CD4-positive, alpha-beta memory T cell (primary cell): ENCODE measurements around the gene FUZ. TPM values are rescaled to one million over a fixed set of nuclear protein-coding genes. Genes with fewer than 3 reads are reported as not detected.
A peak's percentile ranks its signal among the peaks of the same experiment; 100 is the strongest.

Experiments used
- CTCF ChIA-PET: fragments of 350-600 bp; sonication (Branson Sonifier 250); formaldehyde crosslinking; loops from one replicate; lab custom pipeline; 2021; ENCODE audit warnings: inconsistent platforms; ENCODE audit not compliant: partially characterized antibody; lab: Charles Lee
- POLR2A ChIA-PET: fragments of 350-600 bp; sonication (Branson Sonifier 250); formaldehyde crosslinking; loops from one replicate; lab custom pipeline; 2021; ENCODE audit not compliant: partially characterized antibody; lab: Charles Lee
- DNase-seq, 5 donors: peaks; one replicate each; pipeline versions ENCODE4 v3.0.0 to v3.0.0-alpha.2; 2020 to 2022; ENCODE audit warnings: mixed read lengths in 1 of 5
- H3K27ac ChIP-seq: one replicate; pipeline ENCODE4 v1.7.0; 2013; ENCODE audit warnings: low read depth, low read length
- H3K27me3 ChIP-seq: 2 replicates; pipeline ENCODE4 v1.7.0; 2013; ENCODE audit warnings: mild to moderate bottlenecking, low read length, moderate library complexity; ENCODE audit not compliant: insufficient read depth
- H3K36me3 ChIP-seq: 2 replicates; pipeline ENCODE4 v1.7.0; 2013; ENCODE audit warnings: mild to moderate bottlenecking, low read length, moderate library complexity; ENCODE audit not compliant: insufficient read depth
- H3K4me1 ChIP-seq: 2 replicates; pipeline ENCODE4 v1.7.0; 2013; ENCODE audit warnings: mild to moderate bottlenecking, low read length, moderate library complexity; ENCODE audit not compliant: insufficient read depth
- H3K4me3 ChIP-seq, 2 donors: one replicate each; pipeline ENCODE4 v1.7.0; 2013; ENCODE audit warnings: low read length in 2 of 2, mild to moderate bottlenecking in 1 of 2
- H3K9me3 ChIP-seq, 2 donors: one replicate each; pipeline ENCODE4 v1.7.0; 2013; ENCODE audit warnings: low read length in 2 of 2, control low read depth in 1 of 2; ENCODE audit not compliant: control insufficient read depth in 1 of 2
- H3K27ac Mint-ChIP-seq, 7 donors: one replicate each; pipeline ENCODE4 v1.8.0; 2020 to 2021; ENCODE audit warnings: mixed read lengths in 7 of 7, mild to moderate bottlenecking in 6 of 7, inconsistent platforms in 3 of 7, moderate library complexity in 3 of 7
- H3K27me3 Mint-ChIP-seq, 2 donors: one replicate each; pipeline ENCODE4 v1.8.0; 2020 to 2021; ENCODE audit warnings: mixed read lengths in 2 of 2
- H3K36me3 Mint-ChIP-seq, 2 donors: one replicate each; pipeline ENCODE4 v1.8.0; 2020 to 2021; ENCODE audit warnings: mixed read lengths in 2 of 2, inconsistent platforms in 1 of 2, mild to moderate bottlenecking in 1 of 2
- H3K4me1 Mint-ChIP-seq, 4 donors: one replicate each; pipeline ENCODE4 v1.8.0; 2020 to 2021; ENCODE audit warnings: mixed read lengths in 4 of 4, mild to moderate bottlenecking in 1 of 4
- H3K4me3 Mint-ChIP-seq, 8 donors: one replicate each; pipeline ENCODE4 v1.8.0; 2020 to 2021; ENCODE audit warnings: mixed read lengths in 8 of 8, mild to moderate bottlenecking in 7 of 8, moderate library complexity in 6 of 8, inconsistent platforms in 3 of 8
- H3K9me3 Mint-ChIP-seq, 8 donors: one replicate each; pipeline ENCODE4 v1.8.0; 2020 to 2021; ENCODE audit warnings: mixed read lengths in 8 of 8, mild to moderate bottlenecking in 5 of 8, inconsistent platforms in 3 of 8, moderate library complexity in 1 of 8
- intact Hi-C: fragments of 100-400 bp; cut with micrococcal nuclease; formaldehyde crosslinking; loops from one replicate; pipeline ENCODE4 v1.15.1; 2023
- polyA plus RNA-seq, 2 donors: library from polyadenylated mRNA; unstranded; fragments of 300-500 nt; fragmentation: Illumina TruSeq; gene quantifications; one replicate each; pipeline ENCODE4 v1.2.3, GENCODE V29; 2021
- total RNA-seq, 2 experiments: library from RNA; stranded (reverse); gene quantifications; one replicate each; pipeline ENCODE4 v1.2.3, GENCODE V29; 2021

Gene FUZ
- total and polyA plus RNA-seq, 4 experiments from 2014 or later: 4.9 to 24.1 (median 14.9) TPM

GRCh38 chr19:49812452-49812996 lies 568 bp downstream of the FUZ start:
- H3K27me3 Mint-ChIP-seq: no peaks in the 10 kb centered on the region
- H3K9me3 Mint-ChIP-seq: peaks cover 0 to 4% (median 0%) of the 10 kb centered on the region in 8 donors
- Histone ChIP-seq H3K27ac (peak overlapping the region; percentile 98), H3K36me3 (no peaks in the 10 kb centered on the region), H3K4me3 (peak overlapping the region; percentile 94 to 98), H3K27me3 (no peaks in the 10 kb centered on the region), H3K4me1 (peaks cover 40% of the 10 kb centered on the region), H3K9me3 (no peaks in the 10 kb centered on the region)
- intact Hi-C loops: no loop called here
- no peak for DNase-seq
- H3K27ac Mint-ChIP-seq: peak overlapping the region; percentile 99 to 100 (median 100)
- H3K4me1 Mint-ChIP-seq: peaks cover 20 to 56% (median 40%) of the 10 kb centered on the region in 4 donors
- ChIA-PET POLR2A (interaction anchor here (0.7 to 3.6 kb wide), 10 partner anchors 16 to 940 kb away, joined by 3 to 53 read pairs (median 12); partner anchors contain the start of genes AKT1S1, AP2A1, NUP62 and PNKP), CTCF (interaction anchor here (1.0 kb wide), 1 partner anchor 172 kb away, joined by 4 read pairs; the partner anchor contains the start of gene RRAS)
- H3K4me3 Mint-ChIP-seq: peak overlapping the region; percentile 90 to 99 (median 96)
- peaks cover 0 to 13% of the 10 kb centered on the region in 2 donors for H3K36me3 Mint-ChIP-seq

- Mint-ChIP-seq H3K27ac (peak overlapping the region in 4 of 7 donors; percentile 24 to 75 (median 50)), H3K4me1 (peaks cover 16 to 50% (median 35%) of the 10 kb centered on the region in 4 donors), H3K36me3 (peaks cover 2 to 10% of the 10 kb centered on the region in 2 donors), H3K27me3 (no peaks in the 10 kb centered on the region), H3K4me3 (peak overlapping the region in 4 of 8 donors; percentile 32 to 90 (median 54)), H3K9me3 (no peaks in the 10 kb centered on the region)
- H3K4me1 ChIP-seq: peaks cover 31% of the 10 kb centered on the region
- no peaks in the 10 kb centered on the region for H3K9me3 ChIP-seq
- no peak overlapping the region for H3K27ac ChIP-seq
- ChIA-PET CTCF (interaction anchor here (1.8 kb wide), 1 partner anchor 94 kb away, joined by 7 read pairs; no protein-coding TSS in a partner anchor), POLR2A (interaction anchor here (1.2 to 3.6 kb wide), 4 partner anchors 39 to 94 kb away, joined by 5 to 37 read pairs (median 22); partner anchors contain the start of genes AKT1S1, AP2A1, PTOV1 and TBC1D17)
- H3K27me3 ChIP-seq: no peaks in the 10 kb centered on the region
- DNase-seq: no peak
- H3K36me3 ChIP-seq: no peaks in the 10 kb centered on the region
- intact Hi-C loops: no loop called here
- no peak overlapping the region for H3K4me3 ChIP-seq
These were observed 1.8 kb downstream of the FUZ start for GRCh38 chr19:49811328-49811727.

- Histone ChIP-seq H3K4me3 (peak overlapping the region; percentile 44 to 68), H3K27ac (peak overlapping the region; percentile 71), H3K27me3 (no peaks in the 10 kb centered on the region), H3K36me3 (no peaks in the 10 kb centered on the region), H3K4me1 (peaks cover 31% of the 10 kb centered on the region), H3K9me3 (no peaks in the 10 kb centered on the region)
- DNase-seq: no peak
- H3K27me3 Mint-ChIP-seq: no peaks in the 10 kb centered on the region
- CTCF ChIA-PET: interaction anchor here (1.1 to 1.8 kb wide), 3 partner anchors 24 to 129 kb away, joined by 3 to 7 read pairs (median 3); no protein-coding TSS in a partner anchor
- peak overlapping the region; percentile 50 to 93 (median 90) for H3K27ac Mint-ChIP-seq
- H3K4me3 Mint-ChIP-seq: peak overlapping the region; percentile 72 to 92 (median 88)
- intact Hi-C loops: loop anchor here (1.0 kb wide), 1 partner anchor 44 kb away; no protein-coding TSS in a partner anchor
- H3K36me3 Mint-ChIP-seq: peaks cover 5 to 14% of the 10 kb centered on the region in 2 donors
- H3K9me3 Mint-ChIP-seq: no peaks in the 10 kb centered on the region
- POLR2A ChIA-PET: interaction anchor here (0.7 to 3.2 kb wide), 11 partner anchors 9 to 146 kb away, joined by 3 to 19 read pairs (median 4); partner anchors contain the start of genes AKT1S1, AP2A1, ATF5 and MED25
- H3K4me1 Mint-ChIP-seq: peaks cover 16 to 50% (median 35%) of the 10 kb centered on the region in 4 donors
These were observed 3.1 kb downstream of the FUZ start for GRCh38 chr19:49809941-49810389.

GRCh38 chr19:49809160-49809940 lies 3.7 kb downstream of the FUZ start:
- ChIA-PET CTCF (interaction anchor here (1.1 to 1.8 kb wide), 3 partner anchors 23 to 128 kb away, joined by 3 to 7 read pairs (median 3); no protein-coding TSS in a partner anchor), POLR2A (interaction anchor here (0.7 to 3.2 kb wide), 9 partner anchors 9 to 145 kb away, joined by 3 to 19 read pairs (median 4); partner anchors contain the start of genes AKT1S1, AP2A1, ATF5 and MED25)
- Histone ChIP-seq H3K9me3 (no peaks in the 10 kb centered on the region), H3K27ac (peak overlapping the region; percentile 71), H3K4me1 (peaks cover 31% of the 10 kb centered on the region), H3K4me3 (peak overlapping the region; percentile 44 to 68), H3K27me3 (no peaks in the 10 kb centered on the region), H3K36me3 (no peaks in the 10 kb centered on the region)
- H3K27me3 Mint-ChIP-seq: no peaks in the 10 kb centered on the region
- DNase-seq: peak in 3 of 5 donors; percentile 52 to 71 (median 55)
- H3K9me3 Mint-ChIP-seq: no peaks in the 10 kb centered on the region
- H3K27ac Mint-ChIP-seq: peak overlapping the region; percentile 91 to 97 (median 94)
- H3K4me3 Mint-ChIP-seq: peak overlapping the region; percentile 86 to 98 (median 90)
- H3K4me1 Mint-ChIP-seq: peaks cover 16 to 45% (median 32%) of the 10 kb centered on the region in 4 donors
- intact Hi-C loops: loop anchor here (1.0 kb wide), 1 partner anchor 43 kb away; no protein-coding TSS in a partner anchor
- peaks cover 5 to 17% of the 10 kb centered on the region in 2 donors for H3K36me3 Mint-ChIP-seq

GRCh38 chr19:49808711-49809159 lies 4.4 kb downstream of the FUZ start:
- Histone ChIP-seq H3K9me3 (no peaks in the 10 kb centered on the region), H3K27me3 (no peaks in the 10 kb centered on the region), H3K36me3 (no peaks in the 10 kb centered on the region), H3K27ac (peak overlapping the region; percentile 71), H3K4me3 (peak overlapping the region; percentile 36 to 68), H3K4me1 (peaks cover 27% of the 10 kb centered on the region)
- Mint-ChIP-seq H3K27me3 (no peaks in the 10 kb centered on the region), H3K36me3 (peaks cover 6 to 17% of the 10 kb centered on the region in 2 donors), H3K4me3 (peak overlapping the region; percentile 86 to 98 (median 90)), H3K27ac (peak overlapping the region; percentile 91 to 97 (median 94)), H3K9me3 (no peaks in the 10 kb centered on the region), H3K4me1 (peaks cover 15 to 39% (median 27%) of the 10 kb centered on the region in 4 donors)
- POLR2A ChIA-PET: interaction anchor here (1.8 to 3.2 kb wide), 5 partner anchors 10 to 145 kb away, joined by 4 to 19 read pairs (median 12); partner anchors contain the start of genes AKT1S1, MED25, PTOV1 and TBC1D17
- intact Hi-C loops: loop anchor here (1.0 kb wide), 1 partner anchor 42 kb away; no protein-coding TSS in a partner anchor
- DNase-seq: peak; percentile 79 to 94 (median 85)
- CTCF ChIA-PET: no interaction called here

GRCh38 chr19:49807904-49808675 lies 5.0 kb downstream of the FUZ start:
- Mint-ChIP-seq H3K4me3 (peak overlapping the region in 5 of 8 donors; percentile 20 to 89 (median 64)), H3K36me3 (peaks cover 12 to 19% of the 10 kb centered on the region in 2 donors), H3K27me3 (no peaks in the 10 kb centered on the region), H3K9me3 (no peaks in the 10 kb centered on the region), H3K27ac (peak overlapping the region; percentile 91 to 97 (median 94)), H3K4me1 (peaks cover 13 to 33% (median 22%) of the 10 kb centered on the region in 4 donors)
- no peaks in the 10 kb centered on the region for H3K9me3 ChIP-seq
- H3K27ac ChIP-seq: peak overlapping the region; percentile 71
- intact Hi-C loops: no loop called here
- ChIA-PET CTCF (no interaction called here), POLR2A (interaction anchor here (3.2 kb wide), 1 partner anchor 42 kb away, joined by 19 read pairs; the partner anchor contains the start of gene PTOV1)
- peaks cover 6% of the 10 kb centered on the region for H3K36me3 ChIP-seq
- H3K4me1 ChIP-seq: peaks cover 23% of the 10 kb centered on the region
- H3K4me3 ChIP-seq: peak overlapping the region in 1 of 2 donors; percentile 68
- DNase-seq: no peak
- H3K27me3 ChIP-seq: no peaks in the 10 kb centered on the region
